ENCODE measurements around the gene SPACDR.
A peak's percentile ranks its signal among the peaks of the same experiment; 100 is the strongest.
"Not testable (repeated sequence)": the region's sequence is repeated elsewhere in the genome, so short reads cannot be mapped to it uniquely, and the experiment has no call there.

The SPACDR gene

DNA sequence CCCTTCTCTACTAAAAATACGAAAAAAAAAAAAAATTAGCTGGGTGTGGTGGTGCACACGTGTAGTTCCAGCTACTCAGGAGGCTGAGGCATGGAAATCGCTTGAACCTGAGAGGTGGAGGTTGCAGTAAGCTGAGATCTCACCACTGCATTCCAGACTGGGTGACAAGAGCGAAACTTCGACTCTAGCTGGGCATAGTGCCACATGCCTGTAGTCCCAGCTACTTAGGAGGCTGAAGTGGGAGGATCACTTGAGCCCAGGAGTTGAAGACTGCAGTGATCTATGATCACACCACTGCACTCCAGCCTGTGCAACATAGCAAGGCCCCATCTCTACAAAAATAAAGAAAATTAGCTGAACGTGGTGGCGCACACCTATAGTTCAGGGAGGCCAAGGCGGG is 1.2 kb upstream of the SPACDR start:
- no peak for DNase-seq

DNA sequence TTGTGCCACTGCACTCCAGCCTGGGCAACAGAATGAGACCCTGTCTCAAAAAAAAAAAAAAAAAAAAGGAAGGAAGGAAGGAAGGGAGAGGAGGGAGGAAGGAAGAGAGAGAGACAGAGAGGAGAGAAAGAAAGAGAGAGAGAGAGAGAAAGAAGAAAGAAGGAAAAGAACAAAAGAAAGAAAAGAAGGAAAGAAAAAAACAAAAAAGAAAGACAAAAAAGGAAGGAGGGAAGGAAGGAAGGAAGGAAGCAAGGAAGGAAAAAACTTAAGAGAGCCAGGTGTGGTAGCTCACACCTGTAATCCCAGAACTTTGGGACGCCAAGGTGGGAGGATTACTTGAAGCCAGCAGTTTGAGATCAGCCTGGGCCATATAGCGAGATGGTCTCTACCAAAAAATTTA is 731 bp upstream of the SPACDR start:
- DNase-seq, result no peak

DNA sequence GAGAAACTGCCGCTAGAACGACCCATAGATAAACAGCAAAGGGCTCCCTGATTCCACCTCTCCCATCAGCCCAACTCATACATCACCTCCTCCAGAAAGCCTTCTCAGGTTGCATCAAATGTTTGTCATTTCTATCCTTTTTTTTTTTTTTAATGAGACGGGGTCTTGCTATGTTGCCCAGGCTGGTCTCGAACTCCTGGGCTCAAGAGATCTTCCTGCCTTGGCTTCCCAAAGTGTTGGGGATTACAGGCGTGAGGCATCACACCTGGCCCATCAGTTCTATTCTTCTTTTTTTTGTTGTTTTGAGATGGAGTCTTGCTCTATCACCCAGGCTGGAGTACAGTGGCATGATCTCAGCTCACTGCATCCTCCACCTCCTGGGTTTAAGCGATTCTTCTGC is 7.0 kb downstream of the SPACDR start:
- no peak for DNase-seq

DNA sequence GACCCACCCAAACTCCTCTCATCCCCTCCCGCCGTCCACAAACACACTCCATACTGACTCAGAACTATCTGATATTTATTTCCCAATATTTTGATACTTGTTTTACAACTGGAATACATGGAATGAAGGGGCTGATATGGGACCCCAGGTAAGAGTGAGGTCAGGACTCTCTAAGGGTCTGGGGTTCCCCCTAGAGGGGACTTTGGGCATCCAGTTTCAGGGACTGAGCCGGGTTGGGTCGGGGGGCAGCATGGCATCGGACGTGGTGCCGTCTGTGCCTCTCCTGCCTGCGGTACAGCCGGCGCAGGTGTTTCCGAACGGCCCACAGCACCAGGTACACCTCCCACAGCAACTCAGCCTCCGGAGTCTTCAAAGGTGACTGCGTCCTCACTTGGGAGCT is 7.5 kb downstream of the SPACDR start:
- DNase-seq, result no peak

DNA sequence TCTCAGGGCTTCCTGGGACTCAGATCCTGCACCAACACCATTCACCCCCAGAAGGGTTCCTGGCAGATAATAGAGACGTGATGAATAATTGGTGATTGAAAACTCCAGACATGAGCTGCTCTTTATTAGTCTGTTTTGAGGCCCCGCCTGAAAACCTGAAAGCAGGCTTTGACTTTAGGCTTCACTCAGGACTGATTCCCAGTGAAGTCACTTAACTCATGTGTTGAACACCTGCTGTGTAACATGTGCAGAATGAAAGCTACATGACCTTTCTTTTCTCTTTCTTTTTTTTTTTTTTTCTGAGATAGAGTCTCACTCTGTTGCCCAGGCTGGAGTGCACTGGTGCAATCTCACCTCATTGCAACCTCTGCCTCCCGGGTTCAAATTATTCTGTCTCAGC is 8.9 kb downstream of the SPACDR start:
- DNase-seq, result no peak

DNA sequence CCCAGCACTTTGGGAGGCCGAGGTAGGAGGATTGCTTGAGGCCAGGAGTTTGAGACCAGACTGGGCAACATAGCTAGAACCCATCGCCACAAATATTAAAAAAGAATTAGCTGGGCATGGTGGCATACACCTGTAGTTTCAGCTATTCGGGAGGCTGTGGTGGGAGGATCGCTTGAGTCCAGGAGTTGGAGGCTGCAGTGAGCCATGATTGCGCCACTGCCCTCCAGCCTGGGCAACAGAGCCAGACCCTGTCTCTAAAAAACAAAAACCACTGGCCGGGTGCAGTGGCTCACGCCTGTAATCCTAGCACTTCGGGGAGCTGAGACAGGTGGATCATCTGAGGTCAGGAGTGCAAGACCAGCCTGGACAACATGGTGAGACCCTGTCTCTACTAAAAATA is 10.2 kb downstream of the SPACDR start:
- not testable (repeated sequence) for DNase-seq

DNA sequence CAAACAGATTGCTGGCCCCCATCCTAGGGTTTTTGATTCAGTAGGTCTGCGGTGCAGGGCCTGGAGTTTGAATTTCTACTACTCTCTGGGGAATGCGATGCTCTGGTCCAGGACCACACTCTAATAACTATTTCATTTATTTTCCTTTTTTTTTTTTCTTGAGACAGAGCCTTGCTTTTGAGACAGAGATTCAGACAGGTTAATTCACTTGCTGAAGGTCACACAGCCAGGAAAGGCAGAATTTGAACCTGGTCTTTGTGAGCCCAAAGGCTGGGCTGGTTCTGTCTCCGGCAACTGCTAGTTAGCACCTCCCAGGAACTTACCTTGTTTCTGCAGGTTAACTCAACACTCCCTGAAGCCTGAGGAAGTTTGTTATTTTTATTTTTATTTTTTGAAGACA is 11.5 kb downstream of the SPACDR start:
- DNase-seq, result no peak

DNA sequence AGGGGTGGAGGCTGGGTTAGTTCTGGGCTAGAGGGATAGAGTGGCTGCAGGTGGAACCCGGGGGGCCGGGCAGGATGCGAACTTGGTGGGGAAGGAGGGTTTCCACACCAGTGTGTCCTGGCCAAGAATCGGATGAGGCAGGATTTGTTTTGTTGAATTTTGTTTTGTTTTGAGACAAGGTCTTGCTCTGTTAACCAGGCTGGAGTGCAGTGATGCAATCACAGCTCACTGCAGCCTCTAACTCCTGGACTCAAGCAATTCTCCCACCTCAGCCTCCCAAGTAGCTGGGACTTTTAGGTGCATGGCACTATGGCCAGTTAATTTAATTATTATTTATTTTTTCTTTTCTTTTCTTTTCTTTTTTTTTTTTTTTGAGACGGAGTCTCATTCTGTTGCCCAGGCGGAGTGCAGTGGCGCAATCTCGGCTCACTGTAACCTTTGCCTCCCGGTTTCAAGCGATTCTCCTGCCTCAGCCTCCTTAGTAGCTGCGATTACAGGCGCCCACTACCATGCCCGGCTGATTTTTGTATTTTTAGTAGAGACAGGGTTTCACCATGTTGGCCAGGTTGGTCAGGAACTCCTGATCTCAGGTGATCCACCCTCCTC is 14.8 kb downstream of the SPACDR start:
- no peak for DNase-seq

DNA sequence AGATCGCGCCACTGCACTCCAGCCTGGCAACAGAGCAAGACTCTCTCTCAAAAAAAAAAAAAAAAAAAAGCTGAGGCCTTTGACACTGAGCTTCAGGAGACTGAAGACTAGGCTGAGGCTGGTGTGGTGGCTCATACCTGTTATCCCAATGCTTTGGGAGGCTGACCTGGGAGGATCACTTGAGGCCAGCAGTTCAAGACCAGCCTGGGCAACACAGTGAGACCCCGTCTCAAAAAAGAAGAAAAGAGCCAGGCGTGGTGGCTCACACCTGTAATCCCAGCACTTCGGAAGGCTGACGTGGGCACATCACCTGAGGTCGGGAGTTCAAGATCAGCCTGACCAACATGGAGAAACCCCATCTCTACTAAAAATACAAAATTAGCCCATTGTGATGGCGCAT is 16.7 kb downstream of the SPACDR start:
- DNase-seq, result not testable (repeated sequence)

DNA sequence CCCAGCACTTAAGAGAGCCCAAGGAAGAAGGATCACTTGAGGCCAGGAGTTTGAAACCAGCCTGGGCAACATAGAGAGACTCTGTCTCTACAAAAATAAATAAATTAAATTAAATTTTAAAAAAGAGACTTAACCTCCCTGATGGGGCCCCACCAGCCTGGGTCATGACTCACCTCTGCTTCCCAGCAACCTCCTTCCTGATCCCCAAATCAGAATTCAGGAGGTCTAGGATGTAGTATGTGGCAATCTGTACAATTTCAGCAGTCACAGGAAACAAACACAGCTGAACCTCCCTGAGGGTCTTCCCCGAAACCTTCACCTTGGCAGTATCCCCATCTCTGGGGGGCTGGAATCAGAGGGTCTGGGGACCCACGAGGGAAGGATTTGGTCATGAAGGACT is 18.0 kb downstream of the SPACDR start:
- no peak for DNase-seq

DNA sequence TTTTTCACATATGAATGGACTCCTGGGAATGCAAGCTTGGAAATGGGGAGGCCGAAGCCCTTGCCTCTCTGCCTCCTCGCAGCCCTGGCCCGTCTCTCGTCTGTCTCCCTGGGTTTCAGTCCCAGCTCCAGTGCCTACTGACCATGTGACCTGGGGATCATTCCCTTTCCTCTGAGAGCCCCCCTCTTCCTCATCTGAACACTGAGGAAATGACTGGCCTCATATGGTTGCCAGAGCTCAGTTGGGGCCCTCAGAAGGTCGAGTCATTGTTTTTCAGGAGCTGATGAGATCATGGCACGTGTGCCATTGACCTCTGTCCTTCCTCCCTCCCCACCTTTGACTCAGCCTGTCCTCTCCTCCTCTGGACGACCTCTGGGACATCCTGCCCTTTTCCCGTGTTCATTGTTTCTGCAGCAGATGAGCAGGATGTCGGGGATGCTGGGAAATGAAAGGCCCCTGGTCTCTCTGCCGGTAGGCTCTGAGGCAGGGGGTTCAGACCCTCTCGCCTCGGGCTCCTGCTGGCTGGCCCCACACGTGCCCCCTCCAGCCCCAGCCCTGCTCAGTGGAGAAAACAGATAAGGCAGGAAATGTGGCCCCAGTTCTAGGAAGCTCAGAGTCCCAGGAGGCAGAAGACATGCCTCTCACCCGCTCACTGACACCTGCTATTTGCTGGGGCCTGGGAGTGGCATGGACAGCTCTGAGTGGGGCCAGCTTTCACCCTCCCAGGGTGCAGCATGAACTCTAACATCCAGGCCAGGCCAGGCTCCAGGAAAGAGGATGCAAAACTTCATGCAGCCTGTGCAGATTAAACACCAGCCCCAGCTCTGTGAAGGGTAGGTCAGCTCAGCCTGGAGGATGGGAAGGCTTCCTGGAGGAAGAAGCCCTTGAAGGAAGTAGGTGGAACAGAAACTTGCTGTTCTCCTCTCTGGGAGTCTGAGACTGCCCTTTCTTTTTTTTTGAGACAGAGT is 19.5 kb downstream of the SPACDR start:
- DNase-seq, result no peak

DNA sequence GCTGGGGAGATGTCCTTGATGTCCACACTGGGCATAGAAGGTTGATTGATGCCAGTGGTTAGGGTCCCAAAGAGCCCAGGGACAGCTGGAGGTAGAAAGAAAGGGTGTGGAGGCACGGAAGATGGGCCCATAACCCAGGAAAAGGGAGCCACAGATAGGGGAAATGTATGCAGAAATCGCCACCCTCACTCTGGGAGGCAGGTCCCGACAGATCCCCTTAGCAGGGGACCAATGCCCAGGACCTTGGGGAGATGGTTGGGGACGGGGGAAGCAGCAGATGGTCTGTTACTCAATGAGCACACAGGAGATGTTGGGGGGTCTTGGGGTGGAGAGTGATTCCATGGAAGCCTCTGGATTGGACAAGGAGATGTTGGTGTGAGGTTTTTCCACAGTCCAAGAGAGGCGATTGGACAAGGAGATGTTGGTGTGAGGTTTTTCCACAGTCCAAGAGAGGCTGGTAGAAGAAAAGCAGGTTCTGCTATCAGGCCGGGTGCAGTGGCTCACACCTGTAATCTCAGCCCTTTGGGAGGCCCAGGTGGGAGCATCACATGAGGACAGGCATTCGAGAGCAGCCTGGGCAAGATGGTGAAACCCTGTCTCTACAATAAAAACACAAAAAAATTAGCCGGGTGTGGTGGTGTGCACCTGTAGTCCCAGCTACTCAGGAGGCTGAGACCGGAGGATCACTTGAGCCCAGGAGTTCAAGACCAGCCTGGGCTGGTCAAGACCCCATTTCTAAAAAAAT is 20.8 kb downstream of the SPACDR start:
- DNase-seq, result no peak

DNA sequence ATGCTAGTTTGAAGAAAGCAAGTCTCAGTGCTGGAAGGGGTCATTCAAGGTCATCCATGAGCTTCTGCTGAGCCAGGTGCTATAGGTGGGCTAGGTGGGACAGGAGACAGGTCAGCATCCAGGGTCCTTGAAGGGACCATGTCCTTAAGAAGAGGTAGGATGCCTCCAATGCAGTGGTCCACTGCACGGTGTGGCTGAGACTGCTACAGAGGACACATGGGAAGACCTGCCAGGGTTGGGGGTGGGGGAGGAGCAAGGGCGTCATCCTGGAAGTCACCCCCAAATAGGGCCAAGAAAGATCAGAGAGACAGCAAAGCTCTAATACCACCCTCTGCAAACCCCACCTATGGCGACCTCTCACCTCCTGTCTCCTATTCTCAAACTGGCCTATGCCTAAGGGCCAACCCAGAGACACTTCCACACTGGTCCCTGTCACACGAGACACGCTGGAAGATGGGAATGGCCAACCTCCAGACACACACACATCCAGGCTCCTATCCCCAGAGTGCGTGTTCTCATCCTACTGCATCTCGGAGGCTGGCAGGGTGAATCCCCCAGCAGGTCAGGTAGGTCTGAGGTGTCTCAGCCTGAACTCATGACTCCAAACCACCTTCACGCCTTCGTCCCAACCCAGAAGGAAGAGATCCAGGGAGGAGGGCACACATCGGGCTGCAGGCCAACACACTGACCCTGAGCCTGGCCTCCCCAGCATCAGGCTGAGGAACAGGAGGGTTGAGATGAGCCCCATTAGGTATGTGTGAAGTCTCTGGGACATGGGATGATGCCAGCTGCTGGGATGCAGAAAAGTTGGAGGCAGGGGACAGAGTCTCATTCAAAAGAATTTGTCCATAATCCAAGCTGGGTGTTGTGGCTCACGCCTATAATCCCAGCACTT is 22.2 kb downstream of the SPACDR start:
- no peak for DNase-seq

DNA sequence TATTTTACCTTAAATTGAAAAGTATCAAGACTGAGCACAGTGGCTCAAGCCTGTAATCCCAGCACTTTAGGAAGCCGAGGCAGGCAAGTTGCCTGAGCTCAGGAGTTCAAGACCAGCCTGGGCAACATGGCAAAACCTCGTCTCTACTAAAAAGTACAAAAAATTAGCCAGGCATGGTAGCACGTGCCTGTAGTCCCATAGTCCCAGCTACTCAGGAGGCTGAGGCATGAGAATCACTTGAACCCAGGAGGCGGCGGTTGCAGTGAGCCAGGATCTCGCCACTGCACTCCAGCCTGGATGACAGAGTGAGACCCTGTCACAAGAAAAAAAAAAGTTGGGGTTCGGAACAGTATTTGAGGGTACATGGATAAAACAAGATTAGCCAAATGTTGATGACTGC is 24.8 kb downstream of the SPACDR start:
- not testable (repeated sequence) for DNase-seq

DNA sequence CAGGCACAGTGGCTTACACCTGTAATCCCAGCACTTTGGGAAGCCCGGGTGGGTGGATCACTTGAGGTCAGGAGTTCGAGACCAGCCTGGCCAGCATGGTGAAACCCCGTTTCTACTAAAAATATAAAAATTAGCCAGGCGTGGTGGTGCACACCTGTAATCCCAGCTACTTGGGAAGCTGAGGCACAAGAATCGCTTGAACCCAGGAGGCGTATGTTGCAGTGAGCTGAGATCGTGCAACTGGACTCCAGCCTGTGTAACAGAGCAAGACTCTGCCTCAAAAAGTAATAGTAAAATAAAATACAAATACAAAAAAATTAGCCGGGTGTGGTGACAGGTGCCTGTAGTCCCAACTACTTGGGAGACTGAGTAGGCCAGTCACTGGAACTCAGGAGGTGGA is 25.3 kb downstream of the SPACDR start:
- DNase-seq, result not testable (repeated sequence)

DNA sequence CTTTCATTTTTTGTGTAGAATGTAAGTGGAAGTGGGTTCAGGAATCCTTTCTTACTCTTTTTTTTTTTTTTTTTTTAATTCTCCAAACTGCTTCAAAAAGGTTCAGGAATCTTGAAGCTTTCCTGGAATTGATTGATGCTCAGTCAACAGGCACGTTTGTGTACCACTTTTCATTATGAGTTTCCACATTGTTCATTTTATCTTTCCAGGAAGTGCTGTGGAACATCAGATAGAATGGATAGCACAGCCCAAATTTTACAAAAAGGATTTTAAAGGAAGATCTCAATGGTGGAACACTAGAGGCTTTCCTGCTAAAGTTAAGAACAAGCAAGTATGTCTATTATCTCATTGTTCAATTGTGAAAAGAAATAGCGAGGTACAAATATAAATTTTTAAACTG is 25.9 kb downstream of the SPACDR start:
- DNase-seq, result no peak

DNA sequence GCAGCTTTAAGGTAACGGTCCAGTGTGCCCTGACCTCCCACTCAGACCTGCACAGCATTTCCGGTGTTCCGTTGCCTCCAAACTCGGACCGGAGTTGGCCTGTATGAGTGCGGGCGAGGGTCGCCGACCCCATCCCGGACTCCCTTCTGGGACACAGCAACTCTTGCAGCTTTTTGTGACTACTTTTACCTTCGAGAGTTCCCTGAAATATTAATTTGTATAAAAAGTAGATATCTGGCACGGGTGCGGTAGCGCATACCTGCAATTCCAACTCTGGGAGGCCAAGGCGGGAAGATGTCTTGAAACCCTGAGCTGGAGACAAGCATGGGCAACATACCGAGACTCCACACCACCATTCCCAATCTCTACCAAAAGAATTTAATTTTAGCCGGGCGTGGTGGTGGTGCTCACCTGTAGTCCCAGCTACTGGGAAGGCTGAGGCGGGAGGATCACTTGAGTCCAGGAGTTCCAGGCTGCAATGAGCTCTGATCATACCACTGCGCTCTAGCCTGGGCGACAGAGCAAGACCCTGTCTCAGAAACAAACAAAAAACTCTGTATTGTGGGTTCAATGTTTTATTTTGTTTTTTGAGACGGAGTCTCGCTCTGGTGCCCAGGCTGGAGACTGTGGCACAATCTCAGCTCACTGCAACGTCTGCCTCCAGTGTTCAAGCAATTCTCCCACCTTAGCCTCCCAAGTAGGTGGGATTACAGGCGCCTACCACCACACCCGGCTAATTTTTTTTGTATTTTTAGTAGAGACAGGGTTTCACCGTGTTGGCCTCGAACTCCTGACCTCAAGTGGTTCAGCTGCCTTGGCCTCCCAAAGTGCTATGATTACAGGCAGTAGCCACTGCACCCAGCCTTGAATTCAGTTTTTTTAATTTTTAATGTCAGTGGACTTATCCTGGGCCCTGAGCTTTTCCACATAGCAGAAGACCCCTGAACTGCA is 26.6 kb downstream of the SPACDR start:
- no peak for DNase-seq

DNA sequence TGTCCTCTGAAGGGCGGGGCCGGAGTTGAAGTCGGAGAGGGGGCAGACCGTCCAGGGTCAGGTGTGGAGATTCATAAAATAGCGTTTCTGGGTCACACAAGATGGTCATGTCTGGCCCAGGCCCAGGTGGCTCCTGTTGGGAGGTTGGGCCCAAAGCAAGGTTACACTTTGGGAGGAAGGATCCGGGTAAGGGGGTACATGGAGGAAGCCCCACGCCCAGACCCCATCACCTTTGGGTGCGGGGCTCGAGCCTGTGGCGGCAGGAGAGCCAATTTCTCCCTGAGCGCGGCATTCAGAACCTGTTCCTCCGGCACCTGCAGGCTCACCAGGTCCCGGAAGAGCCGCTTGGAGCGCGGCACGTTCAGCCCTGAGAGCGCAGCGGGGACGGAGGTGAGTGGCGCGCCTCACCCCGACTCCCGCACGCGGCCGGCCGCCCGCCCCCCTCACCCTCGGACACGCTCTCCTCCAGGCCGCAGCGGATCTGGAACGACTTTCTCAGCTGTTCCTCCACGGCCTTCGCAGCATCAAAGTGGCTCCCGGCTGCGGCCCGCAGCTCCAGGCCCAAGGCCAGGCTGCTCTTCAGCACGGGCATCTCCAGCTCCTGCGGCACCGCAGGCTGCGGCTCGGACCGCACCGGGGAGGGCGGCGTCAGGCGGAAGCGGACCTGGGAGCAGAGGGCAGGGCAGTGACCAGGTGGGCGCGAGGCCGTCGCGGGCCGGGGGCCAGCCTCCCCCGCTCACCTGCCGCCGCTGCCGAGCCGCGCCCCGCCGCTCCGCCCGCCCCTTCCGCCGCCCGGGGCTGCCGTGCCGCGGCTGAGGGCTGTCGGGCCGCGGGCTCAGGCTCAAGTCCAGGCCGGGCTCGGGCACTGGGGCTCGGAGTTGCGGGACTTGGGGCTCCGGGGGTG is 28.4 kb downstream of the SPACDR start:
- DNase-seq, result peak; percentile 71

DNA sequence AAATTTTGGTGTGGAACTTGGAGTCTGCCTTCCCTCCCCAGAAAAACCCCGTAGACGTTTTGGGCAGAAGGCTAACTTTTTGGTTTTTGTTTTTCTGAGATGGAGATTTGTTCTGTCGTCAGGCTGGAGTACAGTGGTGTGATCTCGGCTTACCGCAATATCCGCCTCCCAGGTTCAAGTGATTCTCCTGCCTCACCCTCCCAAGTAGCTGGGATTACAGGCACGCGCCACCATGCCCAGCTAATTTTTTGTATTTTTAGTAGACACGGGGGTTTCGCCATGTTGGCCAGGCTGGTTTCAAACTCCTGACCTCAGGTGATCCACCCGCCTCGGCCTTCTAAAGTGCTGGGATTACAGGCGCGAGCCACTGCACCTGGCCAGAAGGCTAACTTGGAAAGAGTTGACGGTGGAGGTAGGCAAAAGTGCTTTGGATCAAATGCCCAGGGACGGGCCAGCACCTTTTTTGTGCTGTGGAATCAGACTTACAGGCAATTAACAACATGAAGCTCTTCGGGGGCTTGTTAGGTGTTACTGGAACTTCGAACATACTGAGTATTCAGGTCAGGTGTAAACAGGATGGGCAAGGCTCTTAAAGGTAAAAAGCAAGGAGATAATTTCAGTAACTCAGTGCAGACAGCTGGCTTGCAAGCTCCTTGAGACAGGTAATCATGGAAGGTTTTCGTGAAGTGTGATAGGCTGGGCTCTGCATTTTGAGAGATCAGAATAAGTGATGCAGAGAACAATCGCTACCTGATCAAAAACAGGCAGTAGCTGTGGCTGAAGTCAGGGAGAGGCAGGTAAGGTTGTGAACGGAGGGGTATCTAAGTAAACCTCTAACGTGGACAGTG is 29.5 kb downstream of the SPACDR start:
- DNase-seq, result no peak

Data from CD4-positive, alpha-beta T cell treated with Interleukin-17A for 4 hours (primary cell).